ENCODE data around the gene FDPS.

GRCh38 chr1:155307247-155307740, 1.4 kb upstream of the FDPS start:
- TF ChIP-seq CTCF (IDR thresholded peaks at IDR 0.05), result no peak
- no peak for TF ChIP-seq POLR2A (IDR thresholded peaks at IDR 0.05)
